Measurements from ENCODE around the gene RPP25L.

- TF ChIP-seq POLR2A (IDR thresholded peaks at IDR 0.05) (no peak), CTCF (IDR thresholded peaks at IDR 0.05) (no peak), POLR2AphosphoS5 (IDR thresholded peaks at IDR 0.05) (no peak), EP300 (IDR thresholded peaks at IDR 0.05) (no peak)
These were observed 46.0 kb downstream of the RPP25L start for GRCh38 chr9:34565856-34566255.
